ENCODE results near the gene CHRNB1. TPM values are rescaled to one million over a fixed set of nuclear protein-coding genes. Genes with fewer than 3 reads are reported as not detected.

CHRNB1 gene
- total RNA-seq, 4 donors from 2014 or later: 2.4 to 10.4 (median 9.8) TPM

GRCh38 chr17:7501729-7502128 lies 56.9 kb downstream of the CHRNB1 start:
- TF ChIP-seq CTCF (IDR thresholded peaks at IDR 0.05; ENCODE audit: low read depth): no peak

- TF ChIP-seq CTCF (IDR thresholded peaks at IDR 0.05; ENCODE audit: low read depth): no peak
Measured at GRCh38 chr17:7502171-7502847, 57.4 kb downstream of the CHRNB1 start.

GRCh38 chr17:7502987-7503386 lies 58.1 kb downstream of the CHRNB1 start:
- no peak for TF ChIP-seq CTCF (IDR thresholded peaks at IDR 0.05; ENCODE audit: low read depth)

DNA sequence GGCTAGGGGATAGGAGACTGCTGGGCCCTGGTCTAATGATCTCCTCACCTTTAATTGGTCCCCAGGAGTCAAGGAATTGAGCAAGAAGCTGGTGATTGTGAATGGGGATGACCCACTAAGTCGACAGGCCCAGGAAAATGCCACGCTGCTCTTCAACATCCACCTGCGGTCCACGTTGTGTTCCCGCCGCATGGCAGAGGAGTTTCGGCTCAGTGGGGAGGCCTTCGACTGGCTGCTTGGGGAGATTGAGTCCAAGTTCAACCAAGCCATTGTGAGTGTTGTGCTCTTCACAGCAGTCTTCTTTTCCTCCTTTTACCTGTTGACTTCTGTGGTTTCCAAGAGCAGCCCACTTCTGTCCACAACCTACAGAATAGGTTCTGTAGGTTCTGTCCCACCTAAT lies 58.7 kb downstream of the CHRNB1 start:
- no peak for TF ChIP-seq CTCF (IDR thresholded peaks at IDR 0.05; ENCODE audit: low read depth)

Other genes starting within 250 kb of the CHRNB1 start
- gene DLG4, start 225.2 kb upstream of the CHRNB1 start, total RNA-seq: 10 to 100 TPM in 1 of 4 donors, 1 to 10 TPM in 3; 3.3 to 17.0 (median 6.9) TPM
- 1,000 to 10,000 TPM in 1 of 4 donors, 100 to 1,000 TPM in 3; 533 to 1,103 (median 672) TPM for gene ACADVL, start 225.1 kb upstream of the CHRNB1 start, total RNA-seq
- gene DVL2, start 210.5 kb upstream of the CHRNB1 start, total RNA-seq: 10 to 100 TPM; 23.5 to 36.5 (median 27.1) TPM
- gene PHF23, start 205.6 kb upstream of the CHRNB1 start, total RNA-seq: 10 to 100 TPM; 14.5 to 27.6 (median 19.3) TPM
- 100 to 1,000 TPM; 350 to 658 (median 462) TPM for gene GABARAP, start 202.6 kb upstream of the CHRNB1 start, total RNA-seq
- 10 to 100 TPM; 71.8 to 86.4 (median 81.1) TPM for gene CTDNEP1, start 193.3 kb upstream of the CHRNB1 start, total RNA-seq
- 10 to 100 TPM; 20.7 to 43.4 (median 25.3) TPM for gene ELP5, start 192.8 kb upstream of the CHRNB1 start, total RNA-seq
- 10 to 100 TPM in 2 of 4 donors, 1 to 10 TPM in 2; 3.7 to 26.9 (median 13.2) TPM for gene CLDN7, start 182.6 kb upstream of the CHRNB1 start, total RNA-seq
- 10 to 100 TPM in 2 of 4 donors, 1 to 10 TPM in 2; 5.6 to 91.4 (median 13.8) TPM for gene SLC2A4, start 163.3 kb upstream of the CHRNB1 start, total RNA-seq
- gene YBX2, start 150.4 kb upstream of the CHRNB1 start, total RNA-seq: 10 to 100 TPM in 1 of 4 donors, 1 to 10 TPM in 1, under 1 TPM in 2; 0.82 to 14.1 (median 2.0) TPM
- 100 to 1,000 TPM; 144 to 174 (median 153) TPM for gene EIF5A, start 137.4 kb upstream of the CHRNB1 start, total RNA-seq
- gene GPS2, start 129.7 kb upstream of the CHRNB1 start, total RNA-seq: 10 to 100 TPM; 52.7 to 89.2 (median 75.6) TPM
- 10 to 100 TPM in 3 of 4 donors, 1 to 10 TPM in 1; 4.9 to 22.6 (median 11.2) TPM for gene NEURL4, start 115.7 kb upstream of the CHRNB1 start, total RNA-seq
- 1 to 10 TPM; 1.8 to 8.4 (median 4.0) TPM for gene ACAP1, start 108.5 kb upstream of the CHRNB1 start, total RNA-seq
- gene KCTD11, start 92.9 kb upstream of the CHRNB1 start, total RNA-seq: 10 to 100 TPM in 1 of 4 donors, 1 to 10 TPM in 3; 4.9 to 13.8 (median 7.2) TPM
- gene TMEM95, start 89.9 kb upstream of the CHRNB1 start, total RNA-seq: not detected
- gene TNK1, start 64.0 kb upstream of the CHRNB1 start, total RNA-seq: 1 to 10 TPM in 3 of 4 donors, under 1 TPM in 1; 0.51 to 1.9 (median 1.1) TPM
- gene PLSCR3, start 50.5 kb upstream of the CHRNB1 start, total RNA-seq: 10 to 100 TPM in 3 of 4 donors, 1 to 10 TPM in 1; 9.1 to 21.3 (median 16.2) TPM
- gene TMEM256, start 41.0 kb upstream of the CHRNB1 start, total RNA-seq: 100 to 1,000 TPM in 2 of 4 donors, 10 to 100 TPM in 2; 76.7 to 134 (median 109) TPM
- gene NLGN2, start 37.2 kb upstream of the CHRNB1 start, total RNA-seq: 1 to 10 TPM; 3.1 to 6.8 (median 4.2) TPM
- not detected for gene SPEM1, start 24.7 kb upstream of the CHRNB1 start, total RNA-seq
- gene SPEM2, start 19.4 kb upstream of the CHRNB1 start, total RNA-seq: not detected
- gene SPEM3, start 16.2 kb upstream of the CHRNB1 start, total RNA-seq: not detected
- gene TMEM102, start 9.6 kb upstream of the CHRNB1 start, total RNA-seq: 1 to 10 TPM; 2.9 to 7.8 (median 5.9) TPM
- 1 to 10 TPM in 2 of 4 donors, under 1 TPM in 1, not detected in 1; 0.88 to 1.3 (median 1.2) TPM for gene FGF11, start 5.5 kb upstream of the CHRNB1 start, total RNA-seq
- gene ZBTB4, start 34.6 kb downstream of the CHRNB1 start, total RNA-seq: 10 to 100 TPM; 34.2 to 58.0 (median 39.3) TPM
- not detected for gene SLC35G6, start 36.4 kb downstream of the CHRNB1 start, total RNA-seq
- 100 to 1,000 TPM in 1 of 4 donors, 10 to 100 TPM in 3; 31.1 to 123 (median 58.5) TPM for gene POLR2A, start 39.3 kb downstream of the CHRNB1 start, total RNA-seq
- 10 to 100 TPM; 21.2 to 61.9 (median 58.7) TPM for gene TNFSF12, start 104.0 kb downstream of the CHRNB1 start, total RNA-seq
- gene TNFSF13, start 113.7 kb downstream of the CHRNB1 start, total RNA-seq: 10 to 100 TPM; 22.8 to 69.5 (median 53.1) TPM
- 10 to 100 TPM; 41.6 to 64.7 (median 56.8) TPM for gene SENP3, start 116.9 kb downstream of the CHRNB1 start, total RNA-seq
- gene CD68, start 134.6 kb downstream of the CHRNB1 start, total RNA-seq: 100 to 1,000 TPM in 3 of 4 donors, 10 to 100 TPM in 1; 56.9 to 609 (median 149) TPM
- 10 to 100 TPM; 53.9 to 94.2 (median 77.7) TPM for gene MPDU1, start 138.8 kb downstream of the CHRNB1 start, total RNA-seq
- gene SOX15, start 145.0 kb downstream of the CHRNB1 start, total RNA-seq: 1 to 10 TPM in 1 of 4 donors, not detected in 3; 1.0 TPM
- 10 to 100 TPM; 12.2 to 35.0 (median 25.1) TPM for gene FXR2, start 169.8 kb downstream of the CHRNB1 start, total RNA-seq
- gene SAT2, start 182.8 kb downstream of the CHRNB1 start, total RNA-seq: 100 to 1,000 TPM in 1 of 4 donors, 10 to 100 TPM in 3; 69.6 to 126 (median 85.0) TPM
- gene SHBG, start 185.1 kb downstream of the CHRNB1 start, total RNA-seq: 1 to 10 TPM in 2 of 4 donors, under 1 TPM in 2; 0.44 to 2.1 (median 1.1) TPM
- gene ATP1B2, start 205.9 kb downstream of the CHRNB1 start, total RNA-seq: under 1 TPM in 1 of 4 donors, not detected in 3; 0.38 TPM
- gene TP53, start 242.4 kb downstream of the CHRNB1 start, total RNA-seq: 10 to 100 TPM; 13.8 to 21.7 (median 16.4) TPM
- gene WRAP53, start 243.4 kb downstream of the CHRNB1 start, total RNA-seq: 1 to 10 TPM; 1.1 to 3.3 (median 2.1) TPM